Measurements from ENCODE around the gene GLUL.

DNA sequence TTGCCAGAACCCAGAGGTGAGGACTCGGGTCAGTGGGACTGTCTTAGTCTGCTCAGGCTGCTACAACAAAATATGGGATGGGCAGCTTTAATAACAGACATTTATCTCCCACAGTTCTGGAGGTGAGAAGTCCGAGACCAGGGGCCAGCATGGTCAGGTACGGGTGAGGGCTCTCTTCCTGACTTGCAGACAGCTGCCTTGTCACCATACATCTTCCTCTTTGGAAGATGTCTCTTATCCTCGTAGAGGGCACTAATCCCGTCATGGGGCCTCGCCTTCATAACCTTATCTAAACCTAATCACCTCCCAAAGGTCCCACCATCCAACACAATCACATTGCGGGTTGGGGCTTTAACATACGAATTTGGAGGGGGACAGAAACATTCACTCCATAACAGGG is 51.9 kb downstream of the GLUL start:
- no peak for TF ChIP-seq TAF1 (IDR thresholded peaks at IDR 0.05; ENCODE audit: low read depth, low read length)
- TF ChIP-seq POLR2AphosphoS5 (IDR thresholded peaks at IDR 0.05; ENCODE audit: low read depth, low read length) = no peak
- TF ChIP-seq POLR2A (IDR thresholded peaks at IDR 0.05; ENCODE audit: low read depth, low read length) = no peak
- no peak for TF ChIP-seq PAX5 (IDR thresholded peaks at IDR 0.05; ENCODE audit: insufficient read depth, low read length, severe bottlenecking)

Data from GM12891 (cell line).